SK-N-SH treated with all-trans-retinoic acid at 6 μM for 48 hours (cell line): ENCODE measurements around the gene ABCF3.

Source experiments
- ATAC-seq: fragments of 200-7000 bp; cut with Tn5 transposase; 3 replicates; pipeline ENCODE4 v1.9.1; 2020; ENCODE audit warnings: mild to moderate bottlenecking, moderate library complexity
- ARNTL ChIP-seq: fragments of 450-650 bp; formaldehyde crosslinking; IDR thresholded peaks from 2 replicates; pipeline ENCODE4 v1.5.0; 2020; ENCODE audit warnings: low read depth, mild to moderate bottlenecking, moderate library complexity, borderline replicate concordance
- CSDC2 ChIP-seq: fragments of 250-450 bp; sonication (Bioruptor Pico); IDR thresholded peaks from 2 replicates; pipeline ENCODE4 v1.5.0; 2020; ENCODE audit warnings: mild to moderate bottlenecking, moderate library complexity
- CSRNP3 ChIP-seq: fragments of 250-450 bp; sonication (Bioruptor Pico); IDR thresholded peaks from 2 replicates; pipeline ENCODE4 v1.5.1; 2021; ENCODE audit warnings: mild to moderate bottlenecking, moderate library complexity
- ESRRG ChIP-seq: fragments of 250-450 bp; sonication (Bioruptor Pico); IDR thresholded peaks from 2 replicates; pipeline ENCODE4 v1.6.1; 2021; ENCODE audit warnings: mild to moderate bottlenecking
- GLIS3 ChIP-seq: fragments of 250-450 bp; sonication (Bioruptor Pico); IDR thresholded peaks from 2 replicates; pipeline ENCODE4 v1.5.0; 2020; ENCODE audit warnings: mild to moderate bottlenecking, moderate library complexity
- ISL1 ChIP-seq: fragments of 250-450 bp; sonication (Bioruptor Pico); IDR thresholded peaks from 2 replicates; pipeline ENCODE4 v2.1.2; 2022; ENCODE audit warnings: mild to moderate bottlenecking, moderate library complexity
- PATZ1 ChIP-seq: fragments of 250-450 bp; sonication (Bioruptor Pico); IDR thresholded peaks from 2 replicates; pipeline ENCODE4 v1.8.0; 2020; ENCODE audit warnings: mild to moderate bottlenecking, moderate library complexity, borderline replicate concordance
- POU6F1 ChIP-seq: fragments of 250-450 bp; sonication (Bioruptor Pico); IDR thresholded peaks from 2 replicates; pipeline ENCODE4 v1.8.0; 2021; ENCODE audit warnings: low read depth, mild to moderate bottlenecking, moderate library complexity, borderline replicate concordance
- PPARA ChIP-seq: fragments of 250-450 bp; sonication (Bioruptor Pico); IDR thresholded peaks from 2 replicates; pipeline ENCODE4 v1.5.0; 2020; ENCODE audit warnings: mild to moderate bottlenecking, borderline replicate concordance
- RARB ChIP-seq: fragments of 250-450 bp; sonication (Bioruptor Pico); IDR thresholded peaks from 2 replicates; pipeline ENCODE4 v1.8.0; 2021; ENCODE audit warnings: mild to moderate bottlenecking, moderate library complexity
- SNAI2 ChIP-seq: fragments of 250-450 bp; sonication (Bioruptor Pico); IDR thresholded peaks from 2 replicates; pipeline ENCODE4 v1.5.0; 2020; ENCODE audit warnings: mild to moderate bottlenecking, moderate library complexity
- TOX ChIP-seq: fragments of 250-450 bp; sonication (Bioruptor Pico); IDR thresholded peaks from 2 replicates; pipeline ENCODE4 v1.8.0; 2021; ENCODE audit warnings: mild to moderate bottlenecking, moderate library complexity, borderline replicate concordance
- TSHZ2 ChIP-seq: fragments of 250-450 bp; sonication (Bioruptor Pico); IDR thresholded peaks from 2 replicates; pipeline ENCODE4 v1.5.0; 2020; ENCODE audit warnings: mild to moderate bottlenecking, moderate library complexity
- ZC3H10 ChIP-seq: fragments of 250-450 bp; sonication (Bioruptor Pico); IDR thresholded peaks from 2 replicates; pipeline ENCODE4 v1.5.1; 2021; ENCODE audit warnings: mild to moderate bottlenecking, moderate library complexity
- ZFP3 ChIP-seq: fragments of 250-450 bp; sonication (Bioruptor Pico); IDR thresholded peaks from 2 replicates; pipeline ENCODE4 v1.5.0; 2020; ENCODE audit warnings: mild to moderate bottlenecking, moderate library complexity
- ZFP30 ChIP-seq: fragments of 450-650 bp; formaldehyde crosslinking; IDR thresholded peaks from 2 replicates; pipeline ENCODE4 v1.5.0; 2022; ENCODE audit warnings: mild to moderate bottlenecking, moderate library complexity
- ZNF565 ChIP-seq: fragments of 450-650 bp; formaldehyde crosslinking; conservative IDR thresholded peaks from 2 replicates; pipeline ENCODE4 v1.5.0; 2020; ENCODE audit warnings: low read depth, mild to moderate bottlenecking, moderate library complexity
- ZNF70 ChIP-seq: fragments of 450-650 bp; formaldehyde crosslinking; IDR thresholded peaks from 2 replicates; pipeline ENCODE4 v1.5.0; 2020; ENCODE audit warnings: mild to moderate bottlenecking, moderate library complexity
- ZNF8 ChIP-seq: fragments of 450-650 bp; formaldehyde crosslinking; IDR thresholded peaks from 2 replicates; pipeline ENCODE4 v1.5.0; 2020; ENCODE audit warnings: mild to moderate bottlenecking, moderate library complexity

ABCF3 gene

GRCh38 chr3:184184546-184185230 lies 1.3 kb upstream of the ABCF3 start:
- ATAC-seq: no peak
- TF ChIP-seq ESRRG (CRISPR knock-in tag) (no peak), ARNTL (CRISPR knock-in tag) (no peak), POU6F1 (CRISPR knock-in tag) (no peak), PATZ1 (CRISPR knock-in tag) (no peak), PPARA (CRISPR knock-in tag) (no peak), ZFP3 (CRISPR knock-in tag) (no peak), ZNF565 (CRISPR knock-in tag) (no peak), RARB (CRISPR knock-in tag) (no peak), ISL1 (CRISPR knock-in tag) (no peak), ZC3H10 (CRISPR knock-in tag) (no peak), ZFP30 (CRISPR knock-in tag) (no peak), CSDC2 (CRISPR knock-in tag) (no peak), GLIS3 (CRISPR knock-in tag) (no peak), CSRNP3 (CRISPR knock-in tag) (no peak), TSHZ2 (no peak), ZNF70 (CRISPR knock-in tag) (no peak)

GRCh38 chr3:184185461-184186183 lies 377 bp upstream of the ABCF3 start:
- peak; percentile 94 for ATAC-seq
- peak; percentile 52; the same call in 1 of the 2 replicates for TF ChIP-seq TSHZ2
- peak; percentile 87 for TF ChIP-seq GLIS3 (CRISPR knock-in tag)
- TF ChIP-seq ZFP30 (CRISPR knock-in tag): no peak
- TF ChIP-seq SNAI2: 0 out of 2 replicates have a peak, but pooled peaks have one; percentile 50
- no peak for TF ChIP-seq ZC3H10 (CRISPR knock-in tag)
- 0 out of 2 replicates have a peak, but pooled peaks have one; percentile 11 for TF ChIP-seq ZNF8 (CRISPR knock-in tag)
- peak; percentile 42; the same call in 1 of the 2 replicates for TF ChIP-seq TOX (CRISPR knock-in tag)
